Activated naive CD4-positive, alpha-beta T cell treated with anti-CD3 and anti-CD28 coated beads, Interleukin-2, amount 50 U/mL, for 72 hours (primary cell): ENCODE measurements around the gene RBBP7. TPM values are rescaled to one million over a fixed set of nuclear protein-coding genes. Genes with fewer than 3 reads are reported as not detected.

Source experiments
- ATAC-seq, 2 donors: fragments of 150-1000 bp; cut with Tn5 transposase; 2 replicates each; pipeline ENCODE4 v1.10.0; 2021; ENCODE audit warnings: mild to moderate bottlenecking in 2 of 2, moderate library complexity in 2 of 2
- DNase-seq, 2 donors: peaks; one replicate each; pipeline ENCODE4 v3.0.0; 2021 to 2022; ENCODE audit warnings: low spot score in 2 of 2
- H3K27ac Mint-ChIP-seq, 2 donors: one replicate each; pipeline ENCODE4 v1.8.0; 2022; ENCODE audit warnings: mild to moderate bottlenecking in 2 of 2, mixed read lengths in 2 of 2
- H3K36me3 Mint-ChIP-seq, 2 donors: one replicate each; pipeline ENCODE4 v1.8.0; 2022; ENCODE audit warnings: mixed read lengths in 2 of 2
- H3K9me3 Mint-ChIP-seq, 2 donors: one replicate each; pipeline ENCODE4 v1.8.0; 2022; ENCODE audit warnings: mixed read lengths in 2 of 2
- total RNA-seq, 2 donors: library from RNA; stranded (reverse); gene quantifications; one replicate each; pipeline ENCODE4 v1.2.3, GENCODE V29; 2022

Gene RBBP7
- 100 to 1,000 TPM; 185 to 197 TPM for total RNA-seq

DNA sequence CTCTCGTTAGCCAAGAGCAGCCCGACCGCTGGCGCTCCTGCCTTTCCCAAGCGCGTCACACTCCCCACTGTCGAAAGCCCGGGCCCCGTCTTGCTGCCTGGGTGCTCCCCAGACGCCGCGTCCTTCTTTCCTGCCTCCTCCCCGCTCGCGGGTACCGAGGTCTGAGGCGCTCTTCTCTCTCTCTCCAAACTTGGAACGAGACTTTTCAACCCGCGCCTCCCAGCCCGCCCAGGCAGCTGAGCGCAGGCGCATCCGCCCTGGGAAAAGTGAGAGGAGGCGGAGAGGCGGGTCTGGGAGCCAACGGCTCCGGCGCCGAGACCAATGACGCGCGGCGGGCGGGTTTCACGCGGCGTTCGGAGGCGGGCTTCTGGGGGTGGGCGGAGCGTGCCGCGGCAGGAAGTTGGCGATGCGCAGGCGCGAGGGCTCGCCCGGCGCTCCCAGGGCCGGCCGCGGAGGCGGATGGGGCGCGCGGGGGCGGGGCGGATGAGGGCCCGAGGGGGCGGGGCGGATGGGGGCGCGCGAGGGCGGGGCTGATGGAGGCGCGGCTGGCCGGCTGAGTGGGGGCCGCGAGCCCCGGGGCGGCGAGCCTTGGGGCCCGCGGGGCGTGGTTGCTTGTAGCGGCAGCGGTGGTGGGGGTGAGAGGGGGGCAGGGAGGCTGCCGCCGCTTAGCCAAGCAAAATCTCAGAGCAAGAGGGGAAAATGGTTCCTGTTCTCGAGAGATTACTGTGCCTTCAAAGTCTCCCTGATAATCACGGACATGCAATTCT is at the start of gene RBBP7:
Gene RBBP7 (minus strand): TSS at position 268 of the 767 bp plus-strand sequence. CDS start 309 bp downstream, outside the sequence.
- Mint-ChIP-seq H3K27ac (peak within 1 kb of the TSS; percentile 99), H3K9me3 (no peaks in the 10 kb centered on the region), H3K36me3 (peaks cover 14 to 15% of the 10 kb centered on the region in 2 donors)
- DNase-seq (peak; percentile 87 to 93), ATAC-seq (peak; percentile 83 to 88)

DNA sequence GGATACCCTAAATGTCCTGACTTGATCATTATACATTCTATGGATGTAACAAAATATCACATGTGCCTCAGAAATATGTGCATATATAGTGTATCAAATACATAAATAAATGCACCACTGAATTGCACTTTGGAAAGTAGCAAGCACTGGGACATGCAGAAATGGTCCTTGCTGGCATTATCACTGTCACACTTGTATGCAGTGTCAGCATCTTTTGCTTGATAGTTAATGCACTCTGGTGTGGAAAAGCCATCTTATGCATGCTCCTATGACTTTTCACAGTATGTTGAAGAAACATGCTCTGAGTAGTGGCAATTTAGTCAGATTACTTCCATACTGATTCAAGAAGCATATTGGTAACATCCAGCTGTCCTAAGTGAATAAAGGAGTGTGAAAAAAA is 48.8 kb upstream of the RBBP7 start:
- H3K9me3 Mint-ChIP-seq, result no peaks in the 10 kb centered on the region
- ATAC-seq (no peak), DNase-seq (no peak)
- no peak overlapping the region for H3K27ac Mint-ChIP-seq
- H3K36me3 Mint-ChIP-seq, result no peaks in the 10 kb centered on the region

DNA sequence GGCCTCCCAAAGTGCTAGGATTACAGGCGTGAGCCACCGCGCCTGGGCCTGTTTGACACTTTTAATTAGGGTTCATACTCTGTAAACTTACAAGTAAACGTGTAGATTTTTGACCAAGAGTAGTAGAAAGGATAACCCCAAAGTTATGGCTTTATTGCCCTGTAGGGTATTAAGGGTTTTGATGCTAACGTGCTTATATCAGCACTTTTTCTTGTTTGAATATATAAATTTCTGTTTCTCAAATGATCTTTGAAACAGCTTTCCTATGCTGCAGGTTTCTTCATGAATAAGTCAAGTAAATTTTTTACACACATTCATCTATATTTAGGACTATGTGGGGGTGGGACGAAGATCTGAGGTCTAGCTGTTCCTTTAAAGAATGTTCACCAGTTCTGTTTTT is 47.0 kb upstream of the RBBP7 start:
- ATAC-seq (no peak), DNase-seq (no peak)
- H3K27ac Mint-ChIP-seq, result no peak overlapping the region
- H3K36me3 Mint-ChIP-seq, result no peaks in the 10 kb centered on the region
- no peaks in the 10 kb centered on the region for H3K9me3 Mint-ChIP-seq

DNA sequence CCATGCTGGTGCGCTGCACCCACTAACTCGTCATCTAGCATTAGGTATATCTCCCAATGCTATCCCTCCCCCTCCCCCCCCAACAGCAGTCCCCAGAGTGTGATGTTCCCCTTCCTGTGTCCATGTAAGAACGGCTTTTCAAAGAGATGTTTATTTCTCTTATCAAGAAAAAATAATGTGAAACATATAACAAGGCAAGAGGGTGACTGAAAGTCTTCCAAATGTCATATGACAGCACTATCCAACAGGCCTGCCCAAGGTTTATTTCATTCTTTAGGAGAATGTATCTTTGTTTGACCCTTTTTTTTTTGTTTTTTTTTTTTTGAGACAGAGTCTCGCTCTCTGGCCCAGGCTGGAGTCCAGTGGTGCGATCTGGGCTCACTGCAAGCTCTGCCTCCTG is 46.4 kb upstream of the RBBP7 start:
- H3K36me3 Mint-ChIP-seq, result no peaks in the 10 kb centered on the region
- H3K9me3 Mint-ChIP-seq, result no peaks in the 10 kb centered on the region
- no peak for ATAC-seq
- no peak overlapping the region for H3K27ac Mint-ChIP-seq
- DNase-seq, result no peak

DNA sequence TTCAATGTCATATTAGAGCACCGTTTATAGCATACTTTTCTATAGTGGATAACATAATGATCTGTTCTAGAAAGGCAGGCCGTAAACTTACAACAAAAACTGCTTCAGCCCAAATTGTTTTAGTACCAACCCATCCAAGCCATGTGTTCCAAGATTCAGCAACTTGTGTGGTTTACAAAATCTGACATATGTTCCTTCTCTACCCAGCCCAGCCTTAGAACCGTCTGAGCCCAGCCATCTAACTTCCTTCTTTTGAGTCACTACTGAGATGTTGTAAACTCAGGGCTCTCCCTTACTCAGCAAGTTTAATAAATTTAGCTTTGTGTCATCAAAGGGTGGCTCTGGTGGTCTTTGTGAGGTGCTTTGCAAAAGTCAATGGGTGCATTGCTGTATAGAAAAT is 43.9 kb upstream of the RBBP7 start:
- H3K9me3 Mint-ChIP-seq, result no peaks in the 10 kb centered on the region
- H3K36me3 Mint-ChIP-seq, result no peaks in the 10 kb centered on the region
- no peak overlapping the region for H3K27ac Mint-ChIP-seq
- ATAC-seq (no peak), DNase-seq (no peak)

DNA sequence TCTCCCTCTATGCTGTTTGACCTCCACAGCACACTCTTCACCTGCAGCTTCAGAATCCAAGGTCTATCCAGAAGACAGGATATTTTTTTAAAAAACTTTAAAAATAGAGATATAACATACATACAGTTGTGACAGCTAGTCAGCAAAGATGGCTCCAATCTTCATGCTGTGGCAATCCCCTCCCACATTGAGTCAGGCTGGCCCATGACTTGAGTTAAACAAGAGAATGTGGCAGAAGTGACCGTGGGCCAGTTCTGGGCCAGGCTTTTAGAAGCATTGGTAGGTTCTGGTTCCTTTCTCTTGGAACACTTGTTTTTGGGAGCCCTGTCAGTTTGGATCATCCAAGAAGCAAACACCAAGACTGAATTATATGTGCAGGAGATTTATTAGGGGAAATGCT is 40.2 kb upstream of the RBBP7 start:
- no peaks in the 10 kb centered on the region for H3K36me3 Mint-ChIP-seq
- ATAC-seq (no peak), DNase-seq (no peak)
- no peaks in the 10 kb centered on the region for H3K9me3 Mint-ChIP-seq
- no peak overlapping the region for H3K27ac Mint-ChIP-seq

DNA sequence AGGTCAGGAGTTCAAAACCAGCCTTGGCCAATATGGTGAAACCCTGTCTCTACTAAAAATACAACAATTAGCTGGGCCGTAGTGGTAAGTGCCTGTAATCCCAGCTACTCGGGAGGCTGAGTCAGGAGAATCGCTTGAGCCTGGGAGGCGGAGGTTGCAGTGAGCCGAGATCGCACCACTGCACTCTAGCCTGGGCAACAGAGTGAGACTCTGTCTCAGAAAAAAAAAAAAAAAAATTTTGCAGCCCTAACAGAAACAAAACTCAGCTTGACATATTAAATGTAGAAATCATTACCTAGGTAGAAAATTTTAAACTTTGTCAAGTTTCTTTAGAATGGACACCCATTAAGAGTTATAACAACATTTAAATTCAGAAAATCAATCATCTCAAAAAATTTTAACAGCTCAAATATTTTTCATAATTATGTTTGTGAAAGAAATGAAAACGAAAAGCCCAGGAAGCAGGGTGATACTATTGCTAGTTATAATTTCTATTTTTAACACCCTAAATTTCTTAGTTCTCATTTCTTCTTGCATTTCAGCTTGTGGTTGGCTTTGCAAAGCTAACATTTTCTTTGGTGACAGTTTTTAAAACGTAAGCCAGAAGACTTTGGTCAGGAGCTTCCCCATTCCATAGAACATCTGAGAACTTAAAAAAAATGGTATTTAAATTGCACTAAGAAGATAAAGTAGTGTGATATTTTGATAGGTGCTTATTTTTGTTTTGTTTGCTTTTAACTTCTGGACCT is 33.3 kb upstream of the RBBP7 start:
- Mint-ChIP-seq H3K9me3 (no peaks in the 10 kb centered on the region), H3K27ac (no peak overlapping the region)

DNA sequence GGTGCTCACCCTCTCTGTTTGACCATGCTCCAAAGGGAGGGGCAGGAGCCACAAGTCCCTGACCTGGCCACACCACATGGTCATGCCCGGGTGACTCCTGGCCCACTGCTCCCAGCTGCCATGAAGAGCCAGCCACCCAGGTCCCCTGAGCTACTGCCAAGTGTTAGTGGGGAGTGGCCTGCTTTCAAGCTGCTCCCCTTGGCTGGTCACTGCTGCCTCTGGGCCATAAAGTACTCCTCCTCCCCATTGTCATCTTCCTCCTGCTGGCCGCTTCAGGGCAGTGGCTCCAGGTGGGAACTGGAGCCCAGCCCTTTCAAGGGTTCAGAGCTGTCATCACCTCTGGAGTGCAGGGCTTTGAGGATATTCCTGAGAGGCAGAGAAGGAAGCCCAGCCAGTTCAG is 27.3 kb upstream of the RBBP7 start:
- H3K36me3 Mint-ChIP-seq, result no peaks in the 10 kb centered on the region
- ATAC-seq, result no peak
- H3K27ac Mint-ChIP-seq, result no peak overlapping the region
- no peaks in the 10 kb centered on the region for H3K9me3 Mint-ChIP-seq
- DNase-seq, result no peak

More for the DNA sequence above, 33.3 kb upstream of the RBBP7 start:
- no peaks in the 10 kb centered on the region for H3K36me3 Mint-ChIP-seq
- ATAC-seq (no peak), DNase-seq (no peak)

DNA sequence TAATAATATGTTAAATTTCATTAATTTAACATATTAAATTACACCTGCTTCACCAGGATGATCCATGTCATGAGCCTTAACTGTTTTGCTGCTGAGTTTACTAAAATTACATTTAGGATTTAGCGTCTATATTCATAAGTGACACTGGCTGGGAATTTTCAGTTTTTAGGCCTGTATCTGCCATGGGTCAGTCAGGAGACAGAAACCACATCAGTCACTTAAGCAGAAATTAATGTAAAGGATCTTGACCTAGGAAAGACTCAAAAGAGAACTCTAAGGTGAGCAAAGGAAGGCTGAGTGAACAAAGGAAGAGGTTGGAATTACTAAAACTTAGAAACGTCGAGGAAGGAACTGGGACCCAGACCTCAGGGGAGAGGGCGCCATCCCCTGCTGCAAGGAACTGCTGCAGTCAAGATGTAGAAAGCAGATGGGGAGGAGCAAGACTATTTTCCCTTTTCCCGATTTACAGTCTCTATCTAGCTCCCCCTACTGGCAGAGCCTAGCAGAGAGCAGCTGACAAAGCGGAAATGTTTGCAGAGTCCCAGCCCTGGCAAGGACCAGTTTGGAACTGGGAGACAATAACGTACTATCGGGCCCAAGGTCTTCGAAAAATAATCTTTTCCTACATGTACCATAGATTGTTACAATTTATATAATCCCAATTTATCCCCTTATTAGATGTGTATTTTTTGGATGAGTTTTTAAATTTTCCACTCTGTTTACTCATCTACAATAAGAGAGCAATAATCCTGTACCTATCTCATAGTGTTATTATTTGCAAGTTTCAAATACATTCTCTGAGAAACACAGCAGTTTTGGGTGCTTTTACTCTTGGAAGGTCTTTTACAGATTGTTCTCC is 22.6 kb upstream of the RBBP7 start:
- H3K36me3 Mint-ChIP-seq, result no peaks in the 10 kb centered on the region
- H3K9me3 Mint-ChIP-seq, result no peaks in the 10 kb centered on the region
- peak; percentile 43 to 71 for ATAC-seq
- H3K27ac Mint-ChIP-seq, result no peak overlapping the region
- peak in 1 of 2 donors; percentile 56 for DNase-seq

DNA sequence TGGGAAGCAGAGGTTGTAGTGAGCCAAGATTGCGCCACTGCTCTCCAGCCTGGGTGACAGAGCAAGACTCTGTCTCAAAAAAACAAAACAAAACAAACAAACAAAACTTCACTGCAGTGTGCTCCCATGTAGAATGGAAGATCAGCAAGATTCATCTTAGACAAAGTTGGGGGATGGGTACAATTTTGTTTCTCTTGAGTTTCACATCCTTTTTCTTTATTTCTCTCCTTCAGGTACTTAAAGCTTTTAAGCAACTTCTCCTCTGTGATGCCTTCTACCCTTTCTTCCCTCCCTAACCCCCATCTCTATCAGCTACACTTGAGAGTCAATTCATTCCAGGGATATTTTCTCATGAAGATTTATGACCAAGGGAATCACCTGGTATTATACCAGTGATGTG is 15.5 kb upstream of the RBBP7 start:
- H3K27ac Mint-ChIP-seq, result no peak overlapping the region
- H3K36me3 Mint-ChIP-seq, result no peaks in the 10 kb centered on the region
- DNase-seq (no peak), ATAC-seq (no peak)
- H3K9me3 Mint-ChIP-seq, result no peaks in the 10 kb centered on the region

DNA sequence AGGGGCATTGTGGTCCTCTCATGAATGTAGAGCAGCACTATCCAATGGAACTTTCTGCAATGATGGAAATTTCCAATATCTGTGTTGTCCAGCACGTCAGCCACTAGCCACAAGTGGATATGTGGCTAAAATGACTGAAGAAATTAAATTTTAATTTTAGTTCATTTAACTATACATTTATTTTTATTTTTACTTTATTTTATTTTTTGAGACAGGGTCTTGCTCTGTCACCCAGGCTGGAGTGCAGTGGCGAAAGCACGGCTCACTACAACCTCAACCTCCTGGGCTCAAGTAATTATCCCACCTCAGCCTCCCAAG is 13.3 kb upstream of the RBBP7 start:
- Mint-ChIP-seq H3K9me3 (no peaks in the 10 kb centered on the region), H3K36me3 (no peaks in the 10 kb centered on the region), H3K27ac (no peak overlapping the region)
- DNase-seq (no peak), ATAC-seq (no peak)

DNA sequence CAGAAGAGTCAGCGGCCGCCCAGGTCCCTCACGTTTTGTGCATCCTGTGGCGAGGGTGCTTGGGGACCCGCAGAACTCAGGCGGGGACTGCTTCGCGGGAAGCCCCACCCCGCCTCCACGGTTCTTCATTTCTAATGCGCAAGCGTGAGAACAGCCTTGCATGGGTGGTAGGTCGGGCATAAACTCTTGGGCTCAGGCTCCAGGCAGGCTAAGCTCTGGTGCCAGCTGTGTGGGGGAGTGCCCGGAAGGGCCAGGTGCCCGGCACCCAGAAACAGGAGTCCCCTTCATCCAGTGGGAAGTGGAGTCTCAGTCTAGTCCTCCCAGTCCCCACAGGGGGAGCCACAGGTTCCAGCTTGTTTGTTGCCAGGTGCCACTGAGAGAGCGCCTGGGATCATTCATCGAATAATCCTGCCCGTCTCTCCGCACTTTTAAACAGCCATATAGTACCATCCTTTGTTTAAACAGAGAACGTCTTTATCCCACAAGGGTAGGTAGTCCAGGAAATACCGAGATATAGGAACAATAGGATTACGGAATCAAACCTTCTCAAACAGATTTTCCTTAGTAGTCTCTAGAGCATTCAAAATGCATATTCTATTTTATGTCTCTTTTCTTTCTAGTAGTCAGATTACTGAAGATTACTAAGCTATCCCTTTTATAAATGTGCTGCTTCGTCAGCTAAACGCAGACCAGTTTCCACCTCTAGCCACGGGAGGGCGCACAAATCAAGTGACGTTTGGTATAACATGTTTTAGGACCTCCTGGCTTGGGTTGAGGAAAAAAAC is 12.7 kb upstream of the RBBP7 start:
- Mint-ChIP-seq H3K9me3 (no peaks in the 10 kb centered on the region), H3K27ac (peak overlapping the region; percentile 29 to 75), H3K36me3 (no peaks in the 10 kb centered on the region)
- ATAC-seq (peak; percentile 83 to 87), DNase-seq (peak; percentile 59 to 62)

DNA sequence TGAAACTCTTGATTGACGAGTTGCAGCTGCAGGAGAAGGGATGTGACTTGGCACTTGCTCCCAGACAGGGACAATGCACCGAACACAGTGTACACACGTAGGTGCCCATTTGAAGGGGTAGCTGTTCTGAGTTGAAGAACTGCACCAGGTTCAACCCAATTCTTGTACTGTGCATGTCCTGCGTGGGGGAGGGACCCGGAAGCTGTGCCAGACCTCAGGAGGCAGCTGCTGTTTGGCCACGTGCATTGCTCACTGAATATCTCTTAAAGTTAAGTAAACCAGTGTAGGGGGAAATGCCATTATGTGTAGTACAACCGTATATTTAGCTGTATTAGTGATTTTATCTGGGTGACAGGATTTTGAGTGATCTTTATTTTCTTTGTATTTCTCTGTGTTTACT is 12.0 kb upstream of the RBBP7 start:
- DNase-seq, result no peak
- Mint-ChIP-seq H3K27ac (no peak overlapping the region), H3K9me3 (no peaks in the 10 kb centered on the region), H3K36me3 (no peaks in the 10 kb centered on the region)
- peak; percentile 18 to 52 for ATAC-seq

DNA sequence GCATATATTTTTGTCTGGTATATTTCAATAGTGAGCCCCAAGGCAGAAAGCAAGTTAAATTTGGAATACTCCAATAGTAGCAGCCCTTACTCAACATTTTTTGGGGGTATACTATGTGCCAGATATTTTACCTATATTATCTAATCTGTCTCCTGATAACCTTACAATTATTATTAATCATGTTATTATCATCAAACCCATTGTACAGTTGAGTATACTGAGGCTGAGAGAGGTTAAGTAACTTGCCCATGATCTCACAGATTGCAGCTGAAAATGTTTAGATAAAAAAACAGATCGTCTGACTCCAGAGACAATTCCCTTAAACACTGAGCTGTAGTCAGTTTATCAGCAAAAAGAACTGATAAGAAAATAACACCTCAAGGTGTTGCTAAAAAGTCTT is 6.5 kb upstream of the RBBP7 start:
- Mint-ChIP-seq H3K27ac (no peak overlapping the region), H3K36me3 (no peaks in the 10 kb centered on the region), H3K9me3 (no peaks in the 10 kb centered on the region)
- ATAC-seq (no peak), DNase-seq (no peak)

DNA sequence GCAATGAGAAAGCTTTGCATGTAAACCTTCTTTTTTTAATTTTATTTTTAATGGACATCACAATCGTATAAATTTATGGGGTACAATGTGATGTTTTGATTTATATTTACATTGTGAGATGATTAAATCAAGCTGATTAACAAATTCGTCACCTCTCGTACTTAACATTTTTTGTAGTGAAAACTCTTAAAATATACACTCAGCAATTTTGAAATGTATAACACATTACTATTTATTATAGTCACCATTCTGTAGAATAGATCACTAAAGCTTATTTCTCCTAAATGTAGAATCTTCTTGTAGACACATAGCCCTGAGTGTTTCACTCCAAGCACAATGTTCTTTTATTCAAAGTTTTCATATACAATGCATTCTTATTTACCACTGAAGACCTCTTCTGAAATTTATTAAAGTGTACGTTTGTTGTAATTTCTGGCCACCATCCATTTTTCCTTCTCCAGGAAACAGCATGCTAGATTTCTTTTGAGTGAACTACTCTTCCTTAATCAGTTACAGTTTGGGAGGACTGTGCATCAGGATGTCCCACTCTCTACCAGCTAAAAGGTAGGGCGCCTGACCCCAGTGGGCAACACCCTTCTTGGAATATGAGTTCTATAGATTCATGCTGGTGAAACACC is 4.4 kb upstream of the RBBP7 start:
- Mint-ChIP-seq H3K9me3 (no peaks in the 10 kb centered on the region), H3K27ac (no peak overlapping the region), H3K36me3 (peaks cover 0 to 5% of the 10 kb centered on the region in 2 donors)
- no peak for DNase-seq
- ATAC-seq, result no peak

DNA sequence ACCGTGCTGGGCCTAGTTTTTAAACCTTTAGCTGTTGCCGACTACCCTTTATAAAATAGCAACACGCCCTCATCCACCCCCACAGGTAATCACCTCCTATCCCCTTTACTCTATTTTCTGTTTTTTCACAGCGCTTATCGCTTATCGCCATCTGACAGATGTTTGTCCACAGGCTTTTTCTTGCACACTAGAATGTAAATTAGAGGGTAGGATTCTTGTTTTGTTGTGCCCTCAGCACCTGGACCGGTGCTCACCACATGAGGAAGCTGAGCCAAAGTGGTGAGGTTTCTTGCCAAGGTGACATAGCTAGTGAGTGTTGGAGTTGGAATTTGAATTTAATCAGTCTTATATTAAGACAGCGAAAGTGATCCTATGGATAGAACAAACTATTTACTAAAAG is 2.9 kb upstream of the RBBP7 start:
- DNase-seq (no peak), ATAC-seq (no peak)
- Mint-ChIP-seq H3K36me3 (peaks cover 9 to 15% of the 10 kb centered on the region in 2 donors), H3K9me3 (no peaks in the 10 kb centered on the region), H3K27ac (no peak overlapping the region)
